ENCODE data around the gene WAPL.

GRCh38 chr10:86506499-86506898 lies 15.1 kb downstream of the WAPL start:
- TF ChIP-seq CTCF (IDR thresholded peaks at IDR 0.05; ENCODE audit: low read depth, low read length, poor library complexity, severe bottlenecking), result no peak
- no peak for TF ChIP-seq EZH2phosphoT487 (IDR thresholded peaks at IDR 0.05; ENCODE audit: borderline replicate concordance, low read length)

Data from DOHH2 (cell line).